ENCODE results near the gene PEAK3.

The PEAK3 gene

GRCh38 chr19:2254064-2254872 lies 27.7 kb downstream of the PEAK3 start:
- no peak overlapping the region for H3K27ac ChIP-seq

GRCh38 chr19:2253106-2254063 lies 28.6 kb downstream of the PEAK3 start:
- no peak overlapping the region for H3K27ac ChIP-seq

More at GRCh38 chr19:2254064-2254872, 27.7 kb downstream of the PEAK3 start:
- no peak for TF ChIP-seq CTCF (conservative IDR thresholded peaks at IDR 0.05)

GRCh38 chr19:2252797-2253105 lies 29.2 kb downstream of the PEAK3 start:
- TF ChIP-seq CTCF (conservative IDR thresholded peaks at IDR 0.05): no peak
- no peak overlapping the region for H3K27ac ChIP-seq

More at GRCh38 chr19:2253106-2254063, 28.6 kb downstream of the PEAK3 start:
- TF ChIP-seq CTCF (conservative IDR thresholded peaks at IDR 0.05): no peak

GRCh38 chr19:2252055-2252796 lies 29.7 kb downstream of the PEAK3 start:
- no peak overlapping the region for H3K27ac ChIP-seq
- no peak for TF ChIP-seq CTCF (conservative IDR thresholded peaks at IDR 0.05)

- no peak overlapping the region for H3K27ac ChIP-seq
Observed at GRCh38 chr19:2251106-2252054, 30.6 kb downstream of the PEAK3 start.

GRCh38 chr19:2250766-2251105 lies 31.2 kb downstream of the PEAK3 start:
- H3K27ac ChIP-seq: no peak overlapping the region
- no peak for TF ChIP-seq CTCF (conservative IDR thresholded peaks at IDR 0.05)

More at GRCh38 chr19:2251106-2252054, 30.6 kb downstream of the PEAK3 start:
- no peak for TF ChIP-seq CTCF (conservative IDR thresholded peaks at IDR 0.05)

Measured in VCaP (cell line).